ENCODE results near the gene RGL2. TPM values are rescaled to one million over a fixed set of nuclear protein-coding genes. Genes with fewer than 3 reads are reported as not detected.

RGL2 gene
- total and polyA plus RNA-seq, 2 donors (not counting 1 experiment from before 2014, with no cell fraction given): 98.5 to 133 TPM

- ATAC-seq (ENCODE audit: low read depth) (peak; percentile 41), DNase-seq (peak; percentile 53)
- ChIA-PET POLR2A (interaction anchor here (1.1 kb wide), 1 partner anchor 59 kb away, joined by 3 read pairs; the partner anchor contains the start of genes RPS18 and VPS52), CTCF (interaction anchor here (1.8 kb wide), 1 partner anchor 13 kb away, joined by 5 read pairs; the partner anchor contains the start of gene ZBTB22)
- Histone ChIP-seq H2AFZ (ENCODE audit: insufficient read depth, low read depth, low read length, poor library complexity, severe bottlenecking) (peak overlapping the region; percentile 42), H3K27ac (ENCODE audit: low read length in 2 of 2) (peak overlapping the region; percentile 12 to 21), H3K4me2 (replicated peaks; ENCODE audit: low read depth, low read length, poor library complexity, severe bottlenecking) (peak overlapping the region; percentile 54), H3K9ac (ENCODE audit: low read length) (no peak overlapping the region), H3K4me3 (ENCODE audit: control extremely low read depth in 1 of 5, extremely low read depth in 1 of 5, insufficient read depth in 1 of 5, low read depth in 2 of 5, low read length in 4 of 5) (no peak overlapping the region), H3K27me3 (replicated peaks in 1 of 4; ENCODE audit: control extremely low read depth in 1 of 4, control insufficient read depth in 3 of 4, insufficient read depth in 4 of 4, low read length in 3 of 4) (no peaks in the 10 kb centered on the region), H3K9me3 (ENCODE audit: control extremely low read depth in 1 of 3, control insufficient read depth in 2 of 3, insufficient read depth in 1 of 3, low read length in 2 of 3) (no peaks in the 10 kb centered on the region), H4K20me1 (ENCODE audit: control insufficient read depth, insufficient read depth, low read length, poor library complexity, severe bottlenecking) (no peaks in the 10 kb centered on the region), H3K4me1 (ENCODE audit: control insufficient read depth in 2 of 2, insufficient read depth in 2 of 2, low read length in 2 of 2) (peaks cover 29 to 45% of the 10 kb centered on the region in 2 donors), H3K79me2 (ENCODE audit: control insufficient read depth, insufficient read depth, low read length) (peaks cover 7% of the 10 kb centered on the region), H3K36me3 (replicated peaks in 1 of 2; ENCODE audit: control extremely low read depth in 1 of 2, control insufficient read depth in 1 of 2, extremely low read depth in 1 of 2, insufficient read depth in 2 of 2, low read length in 1 of 2) (no peaks in the 10 kb centered on the region)
- TF ChIP-seq EZH2 (IDR thresholded peaks at IDR 0.05; ENCODE audit: borderline replicate concordance, insufficient read depth, low read depth, low read length, poor library complexity, severe bottlenecking) (no peak), CTCF (IDR thresholded peaks at IDR 0.05) (no peak)
- Mint-ChIP-seq H3K27ac (peak overlapping the region; percentile 61), H3K4me1 (peaks cover 45% of the 10 kb centered on the region), H3K4me3 (peak overlapping the region; percentile 54), H3K9me3 (ENCODE audit: insufficient read depth) (no peaks in the 10 kb centered on the region), H3K27me3 (no peaks in the 10 kb centered on the region)
- 48% methylated on average over 5 of the region's 10 CpGs for WGBS (ENCODE audit: insufficient coverage)
- intact Hi-C loops (cut with micrococcal nuclease): no loop called here
Measured at GRCh38 chr6:33330736-33331135, 32.0 kb upstream of the RGL2 start.

- POLR2A ChIA-PET: interaction anchor here (0.9 to 1.2 kb wide), 2 partner anchors 11 to 15 kb away, joined by 4 to 10 read pairs; partner anchors contain the start of gene ZBTB22
- Histone ChIP-seq H3K4me3 (ENCODE audit: control extremely low read depth in 1 of 5, extremely low read depth in 1 of 5, insufficient read depth in 1 of 5, low read depth in 2 of 5, low read length in 4 of 5) (no peak overlapping the region), H4K20me1 (ENCODE audit: control insufficient read depth, insufficient read depth, low read length, poor library complexity, severe bottlenecking) (no peaks in the 10 kb centered on the region), H3K27ac (ENCODE audit: low read length in 2 of 2) (peak overlapping the region in 1 of 2 donors; percentile 26), H3K27me3 (replicated peaks in 1 of 4; ENCODE audit: control extremely low read depth in 1 of 4, control insufficient read depth in 3 of 4, insufficient read depth in 4 of 4, low read length in 3 of 4) (no peaks in the 10 kb centered on the region), H3K36me3 (replicated peaks in 1 of 2; ENCODE audit: control extremely low read depth in 1 of 2, control insufficient read depth in 1 of 2, extremely low read depth in 1 of 2, insufficient read depth in 2 of 2, low read length in 1 of 2) (no peaks in the 10 kb centered on the region), H3K9me3 (ENCODE audit: control extremely low read depth in 1 of 3, control insufficient read depth in 2 of 3, insufficient read depth in 1 of 3, low read length in 2 of 3) (no peaks in the 10 kb centered on the region), H3K4me1 (ENCODE audit: control insufficient read depth in 2 of 2, insufficient read depth in 2 of 2, low read length in 2 of 2) (peaks cover 34 to 47% of the 10 kb centered on the region in 2 donors), H3K9ac (ENCODE audit: low read length) (no peak overlapping the region), H2AFZ (ENCODE audit: insufficient read depth, low read depth, low read length, poor library complexity, severe bottlenecking) (peak overlapping the region; percentile 51), H3K4me2 (replicated peaks; ENCODE audit: low read depth, low read length, poor library complexity, severe bottlenecking) (no peak overlapping the region), H3K79me2 (ENCODE audit: control insufficient read depth, insufficient read depth, low read length) (peaks cover 7% of the 10 kb centered on the region)
- intact Hi-C loops (cut with micrococcal nuclease): no loop called here
- DNase-seq (no peak), ATAC-seq (ENCODE audit: low read depth) (no peak)
- no peak for TF ChIP-seq EZH2 (IDR thresholded peaks at IDR 0.05; ENCODE audit: borderline replicate concordance, insufficient read depth, low read depth, low read length, poor library complexity, severe bottlenecking)
- TF ChIP-seq CTCF (IDR thresholded peaks at IDR 0.05): no peak
- WGBS (ENCODE audit: insufficient coverage): 100% methylated on average over 5 of the region's 5 CpGs
- Mint-ChIP-seq H3K9me3 (ENCODE audit: insufficient read depth) (no peaks in the 10 kb centered on the region), H3K4me3 (no peak overlapping the region), H3K4me1 (peaks cover 43% of the 10 kb centered on the region), H3K27me3 (no peaks in the 10 kb centered on the region), H3K27ac (peak overlapping the region; percentile 79)
- CTCF ChIA-PET: interaction anchor here (1.1 kb wide), 1 partner anchor 59 kb away, joined by 4 read pairs; no protein-coding TSS in a partner anchor
Measured at GRCh38 chr6:33329058-33329457, 30.3 kb upstream of the RGL2 start.

All from B cell (primary cell).